H9 (cell line): ENCODE measurements around the gene GPR157. TPM values are rescaled to one million over a fixed set of nuclear protein-coding genes. Genes with fewer than 3 reads are reported as not detected.

Experiments used
- DNase-seq: peaks from one replicate; pipeline ENCODE4 v3.0.0-alpha.2; 2017
- H2AFZ ChIP-seq: one replicate; pipeline ENCODE4 v1.6.1; 2013; ENCODE audit warnings: mild to moderate bottlenecking, low read length, control low read depth, moderate library complexity
- H2AK5ac ChIP-seq: 2 replicates; pipeline ENCODE4 v1.6.1; 2013; ENCODE audit warnings: low read length, control low read depth, mixed read lengths; ENCODE audit not compliant: insufficient read length
- H2BK120ac ChIP-seq: one replicate; pipeline ENCODE4 v1.6.1; 2013; ENCODE audit warnings: low read depth, mild to moderate bottlenecking, low read length, control low read depth, inconsistent platforms; ENCODE audit not compliant: poor library complexity, severe bottlenecking
- H2BK12ac ChIP-seq: 2 replicates; pipeline ENCODE4 v1.6.1; 2013; ENCODE audit warnings: low read length, control low read depth, mixed read lengths, low read depth; ENCODE audit not compliant: insufficient read length
- H2BK15ac ChIP-seq: 2 replicates; pipeline ENCODE4 v1.6.1; 2013; ENCODE audit warnings: low read depth, low read length, control low read depth
- H2BK20ac ChIP-seq: one replicate; pipeline ENCODE4 v1.6.1; 2013; ENCODE audit warnings: low read depth, mild to moderate bottlenecking, low read length, control low read depth, inconsistent platforms; ENCODE audit not compliant: poor library complexity, severe bottlenecking
- H2BK5ac ChIP-seq: 2 replicates; pipeline ENCODE4 v1.6.1; 2013; ENCODE audit warnings: low read length, control low read depth, mixed read lengths; ENCODE audit not compliant: insufficient read length
- H3K14ac ChIP-seq: 2 replicates; pipeline ENCODE4 v1.6.1; 2013; ENCODE audit warnings: low read length, control low read depth; ENCODE audit not compliant: insufficient read depth
- H3K18ac ChIP-seq: 2 replicates; pipeline ENCODE4 v1.6.1; 2013; ENCODE audit warnings: low read depth, mild to moderate bottlenecking, mixed read lengths, low read length, control low read depth; ENCODE audit not compliant: insufficient read length
- H3K23ac ChIP-seq: 2 replicates; pipeline ENCODE4 v1.6.1; 2013; ENCODE audit warnings: low read length, control low read depth, mixed read lengths, low read depth; ENCODE audit not compliant: insufficient read length
- H3K23me2 ChIP-seq: 2 replicates; pipeline ENCODE4 v1.6.1; 2013; ENCODE audit warnings: low read depth, mild to moderate bottlenecking, mixed read lengths, low read length, control low read depth; ENCODE audit not compliant: insufficient read length, poor library complexity, severe bottlenecking
- H3K27ac ChIP-seq: 2 replicates; pipeline ENCODE4 v1.5.1; 2013; ENCODE audit warnings: low read length, control low read depth, mixed read lengths, low read depth; ENCODE audit not compliant: insufficient read length
- H3K27me3 ChIP-seq: 2 replicates; pipeline ENCODE4 v1.6.1; 2013; ENCODE audit warnings: low read length, control low read depth, inconsistent platforms; ENCODE audit not compliant: insufficient read depth
- H3K4ac ChIP-seq: 2 replicates; pipeline ENCODE4 v1.6.1; 2013; ENCODE audit warnings: low read depth, mild to moderate bottlenecking, control low read depth, inconsistent platforms, low read length, moderate library complexity
- H3K4me1 ChIP-seq: 2 replicates; pipeline ENCODE4 v1.6.1; 2013; ENCODE audit warnings: low read length, control low read depth, inconsistent platforms; ENCODE audit not compliant: insufficient read depth
- H3K4me2 ChIP-seq: 2 replicates; pipeline ENCODE4 v1.6.1; 2013; ENCODE audit warnings: low read length, control low read depth, mixed read lengths; ENCODE audit not compliant: insufficient read length, insufficient read depth
- H3K56ac ChIP-seq: 2 replicates; pipeline ENCODE4 v1.6.1; 2013; ENCODE audit warnings: low read depth, mild to moderate bottlenecking, mixed read lengths, low read length, control low read depth; ENCODE audit not compliant: insufficient read length
- H3K79me1 ChIP-seq: 2 replicates; pipeline ENCODE4 v1.6.1; 2013; ENCODE audit warnings: low read depth, mild to moderate bottlenecking, moderate library complexity, low read length, control low read depth, inconsistent platforms; ENCODE audit not compliant: insufficient read depth, poor library complexity, severe bottlenecking
- H3K79me2 ChIP-seq: 2 replicates; pipeline ENCODE4 v1.6.1; 2013; ENCODE audit warnings: low read length, control low read depth, inconsistent platforms; ENCODE audit not compliant: insufficient read depth
- H3K9ac ChIP-seq: 2 replicates; pipeline ENCODE4 v1.6.1; 2013; ENCODE audit warnings: low read length, control low read depth, mixed read lengths; ENCODE audit not compliant: insufficient read length; ENCODE audit errors: extremely low read depth
- H3K9me3 ChIP-seq: one replicate; pipeline ENCODE4 v1.6.1; 2013; ENCODE audit warnings: low read depth, low read length, inconsistent platforms; ENCODE audit not compliant: control insufficient read depth
- H3T11ph ChIP-seq: one replicate; pipeline ENCODE4 v1.6.1; 2013; ENCODE audit warnings: mild to moderate bottlenecking, low read length, control low read depth, inconsistent platforms
- H4K20me1 ChIP-seq: one replicate; pipeline ENCODE4 v1.6.1; 2013; ENCODE audit not compliant: control insufficient read depth, insufficient read length, insufficient read depth
- H4K5ac ChIP-seq: 2 replicates; pipeline ENCODE4 v1.6.1; 2013; ENCODE audit warnings: low read depth, mild to moderate bottlenecking, mixed read lengths, low read length, control low read depth; ENCODE audit not compliant: insufficient read length
- H4K8ac ChIP-seq: replicated peaks from 2 replicates; pipeline ENCODE4 v1.6.1; 2013; ENCODE audit warnings: low read length, control low read depth, mixed read lengths, low read depth; ENCODE audit not compliant: insufficient read length
- H4K91ac ChIP-seq: 2 replicates; pipeline ENCODE4 v1.6.1; 2013; ENCODE audit warnings: low read depth, mild to moderate bottlenecking, moderate library complexity, mixed read lengths, low read length, control low read depth; ENCODE audit not compliant: insufficient read length
- H3K27ac Mint-ChIP-seq, 3 experiments: 2 replicates in 2 of 3; 3 replicates in 1 of 3; pipeline ENCODE4 v1.8.0; 2020 to 2021; ENCODE audit warnings: mixed read lengths in 3 of 3, mild to moderate bottlenecking in 1 of 3, moderate library complexity in 1 of 3
- H3K27me3 Mint-ChIP-seq: 2 replicates; pipeline ENCODE4 v1.8.0; 2021; ENCODE audit warnings: low read depth, mild to moderate bottlenecking, moderate library complexity, mixed read lengths
- H3K36me3 Mint-ChIP-seq, 3 experiments: 2 replicates in 2 of 3; 3 replicates in 1 of 3; pipeline ENCODE4 v1.8.0; 2020 to 2021; ENCODE audit warnings: low read depth in 3 of 3, mixed read lengths in 3 of 3; ENCODE audit not compliant: insufficient read depth in 1 of 3
- H3K4me1 Mint-ChIP-seq, 2 experiments: 2 replicates each; pipeline ENCODE4 v1.8.0; 2020; ENCODE audit warnings: mixed read lengths in 2 of 2
- H3K4me3 Mint-ChIP-seq, 2 experiments: 2 replicates in 1 of 2; 3 replicates in 1 of 2; pipeline ENCODE4 v1.8.0; 2020 to 2021; ENCODE audit warnings: mild to moderate bottlenecking in 2 of 2, mixed read lengths in 2 of 2, moderate library complexity in 1 of 2
- H3K9me3 Mint-ChIP-seq, 2 experiments: 2 replicates in 1 of 2; 3 replicates in 1 of 2; pipeline ENCODE4 v1.8.0; 2020; ENCODE audit warnings: mild to moderate bottlenecking in 2 of 2, mixed read lengths in 2 of 2, moderate library complexity in 1 of 2
- CTCF ChIP-seq: fragments of 200-600 bp; sonication (generic); conservative IDR thresholded peaks from 3 replicates; pipeline ENCODE4 v1.8.0; 2021; ENCODE audit warnings: antibody characterized with exemption, mild to moderate bottlenecking
- WGBS: extraction: QIAGEN DNeasy Blood & Tissue Kit; methylation state at CpG from one replicate; pipeline ENCODE4 v1.1.7; 2013; ENCODE audit warnings: missing lambda C conversion rate, low lambda C conversion rate, mixed read lengths; ENCODE audit not compliant: insufficient read length; ENCODE audit errors: extremely low coverage; 5-methylcytosine and 5-hydroxymethylcytosine counted together
- total RNA-seq: library from RNA; stranded (reverse); gene quantifications from 2 replicates; pipeline ENCODE4 v1.2.1, GENCODE V29; 2021

The GPR157 gene
- total RNA-seq, 1 experiment from 2014 or later: 3.8 TPM

GRCh38 chr1:9129266-9130041, 552 bp upstream of the GPR157 start:
- Histone ChIP-seq H3K14ac (no peak overlapping the region), H3K27me3 (no peaks in the 10 kb centered on the region), H2BK20ac (no peak overlapping the region), H3K4ac (no peak overlapping the region), H3K18ac (no peak overlapping the region), H3K79me1 (no peaks in the 10 kb centered on the region), H2BK120ac (no peak overlapping the region), H3K56ac (no peak overlapping the region), H3K27ac (no peak overlapping the region), H4K8ac (no peak overlapping the region), H3K4me2 (no peak overlapping the region), H3K9ac (no peak overlapping the region), H4K20me1 (no peaks in the 10 kb centered on the region), H3K23ac (no peak overlapping the region), H2BK12ac (no peak overlapping the region), H3K79me2 (no peaks in the 10 kb centered on the region), H2BK5ac (no peak overlapping the region), H2AK5ac (no peak overlapping the region), H4K91ac (no peak overlapping the region), H2AFZ (no peak overlapping the region), H3K4me1 (no peaks in the 10 kb centered on the region), H2BK15ac (no peak overlapping the region), H4K5ac (no peak overlapping the region), H3K9me3 (no peaks in the 10 kb centered on the region), H3T11ph (no peak overlapping the region), H3K23me2 (peaks cover 5% of the 10 kb centered on the region)
- Mint-ChIP-seq H3K27ac (no peak overlapping the region), H3K4me1 (peaks cover 12 to 15% of the 10 kb centered on the region in 2 experiments), H3K27me3 (peaks cover 23% of the 10 kb centered on the region), H3K36me3 (no peaks in the 10 kb centered on the region), H3K9me3 (no peaks in the 10 kb centered on the region), H3K4me3 (peak overlapping the region; percentile 71 to 76)
- peak; percentile 94 for DNase-seq
- no peak for TF ChIP-seq CTCF
- WGBS: no CpG with 5 or more reads among the region's 46 CpGs
